HEK293 (cell line): Measurements from ENCODE around the gene MARF1.

ENCODE experiments used
- CTCF ChIA-PET: fragments of 350-600 bp; formaldehyde crosslinking; extraction: SDS; loops from one replicate; lab custom pipeline; 2021; ENCODE audit warnings: antibody characterized with exemption; lab: Yijun Ruan, JAX
- POLR2A ChIA-PET: fragments of 300-600 bp; formaldehyde crosslinking; extraction: SDS; loops from one replicate; lab custom pipeline; 2020; ENCODE audit warnings: antibody characterized with exemption, inconsistent platforms; lab: Yijun Ruan, JAX
- H3K27ac ChIP-seq: fragments of 200-500 bp; sonication (Bioruptor generic); 2 replicates; pipeline ENCODE4 v1.5.1; 2014; ENCODE audit warnings: low read depth, low read length, control low read depth, inconsistent platforms; ENCODE audit errors: extremely low read depth
- H3K36me3 ChIP-seq, 2 experiments: fragments of 200-500 bp in 1 of 2; sonication (Bioruptor generic) in 1 of 2; 1 replicate in 1 of 2; 2 replicates in 1 of 2; pipeline ENCODE4 v1.5.1; 2014 to 2017; ENCODE audit warnings: inconsistent platforms in 2 of 2, low read length in 2 of 2; ENCODE audit not compliant: control insufficient read depth in 2 of 2, insufficient read depth in 1 of 2
- H3K4me1 ChIP-seq: fragments of 200-500 bp; sonication (Bioruptor generic); 2 replicates; pipeline ENCODE4 v1.5.1; 2014; ENCODE audit warnings: mild to moderate bottlenecking, low read length, inconsistent platforms; ENCODE audit not compliant: control insufficient read depth, insufficient read depth
- H3K4me3 ChIP-seq: 2 replicates; pipeline ENCODE4 v1.5.1; 2011; ENCODE audit warnings: low read depth, mild to moderate bottlenecking, control low read depth, low read length, moderate library complexity
- H3K9me3 ChIP-seq: fragments of 200-500 bp; sonication (Bioruptor generic); 2 replicates; pipeline ENCODE4 v1.5.1; 2014; ENCODE audit warnings: low read depth, low read length, inconsistent platforms; ENCODE audit not compliant: control insufficient read depth, insufficient read depth
- EGR2 ChIP-seq: fragments of 450-650 bp; formaldehyde crosslinking; IDR thresholded peaks from 2 replicates; pipeline ENCODE4 v1.5.1; 2016; ENCODE audit warnings: low read depth, missing biosample characterization, missing genetic modification characterization
- FEZF1 ChIP-seq: fragments of 450-650 bp; formaldehyde crosslinking; IDR thresholded peaks from 2 replicates; pipeline ENCODE4 v1.5.1; 2016; ENCODE audit warnings: missing biosample characterization, missing genetic modification characterization
- GLIS1 ChIP-seq: fragments of 450-650 bp; formaldehyde crosslinking; IDR thresholded peaks from 2 replicates; pipeline ENCODE4 v1.5.1; 2016; ENCODE audit warnings: missing biosample characterization, missing genetic modification characterization
- KLF17 ChIP-seq: fragments of 450-650 bp; formaldehyde crosslinking; IDR thresholded peaks from 2 replicates; pipeline ENCODE4 v1.5.1; 2016; ENCODE audit warnings: missing biosample characterization, missing genetic modification characterization
- OSR2 ChIP-seq: fragments of 450-650 bp; formaldehyde crosslinking; IDR thresholded peaks from 2 replicates; pipeline ENCODE4 v1.5.1; 2016; ENCODE audit warnings: missing biosample characterization, missing genetic modification characterization
- PRDM10 ChIP-seq: fragments of 450-650 bp; formaldehyde crosslinking; IDR thresholded peaks from 2 replicates; pipeline ENCODE4 v1.5.1; 2016; ENCODE audit warnings: missing biosample characterization, missing genetic modification characterization
- SP7 ChIP-seq: fragments of 450-650 bp; formaldehyde crosslinking; IDR thresholded peaks from 2 replicates; pipeline ENCODE4 v1.5.1; 2016; ENCODE audit warnings: missing biosample characterization, missing genetic modification characterization
- WT1 ChIP-seq: fragments of 450-650 bp; formaldehyde crosslinking; IDR thresholded peaks from 2 replicates; pipeline ENCODE4 v1.5.1; 2016; ENCODE audit warnings: missing biosample characterization, missing genetic modification characterization
- YY1 ChIP-seq: fragments of 450-650 bp; formaldehyde crosslinking; IDR thresholded peaks from 2 replicates; pipeline ENCODE4 v1.5.1; 2018; ENCODE audit warnings: missing biosample characterization, missing genetic modification characterization
- ZBTB49 ChIP-seq: fragments of 450-650 bp; formaldehyde crosslinking; IDR thresholded peaks from 2 replicates; pipeline ENCODE4 v1.5.1; 2016; ENCODE audit warnings: missing biosample characterization, missing genetic modification characterization, low read depth
- ZBTB6 ChIP-seq: fragments of 450-650 bp; formaldehyde crosslinking; IDR thresholded peaks from 2 replicates; pipeline ENCODE4 v1.5.1; 2017; ENCODE audit warnings: missing biosample characterization, missing genetic modification characterization
- ZNF18 ChIP-seq: fragments of 450-650 bp; formaldehyde crosslinking; IDR thresholded peaks from 2 replicates; pipeline ENCODE4 v1.5.1; 2016; ENCODE audit warnings: missing biosample characterization, missing genetic modification characterization
- ZNF433 ChIP-seq: fragments of 450-650 bp; formaldehyde crosslinking; IDR thresholded peaks from 2 replicates; pipeline ENCODE4 v1.5.1; 2016; ENCODE audit warnings: missing biosample characterization, missing genetic modification characterization, low read depth
- ZNF843 ChIP-seq: fragments of 450-650 bp; formaldehyde crosslinking; IDR thresholded peaks from 2 replicates; pipeline ENCODE4 v1.5.1; 2016; ENCODE audit warnings: missing biosample characterization, missing genetic modification characterization

MARF1 gene

GRCh38 chr16:15671530-15672117 is 28.7 kb upstream of the MARF1 start:
- Histone ChIP-seq H3K36me3 (peaks cover 19 to 53% of the 10 kb centered on the region in 2 experiments; a peak in 2 of 3 replicates), H3K9me3 (no peaks in the 10 kb centered on the region), H3K4me3 (no peak overlapping the region), H3K4me1 (peaks cover 5% of the 10 kb centered on the region; the same call in 1 of the 2 replicates), H3K27ac (no peak overlapping the region)
- ChIA-PET CTCF (interaction anchor here (0.6 to 1.7 kb wide), 5 partner anchors 11 to 244 kb away, joined by 3 to 5 read pairs (median 4); no protein-coding TSS in a partner anchor), POLR2A (interaction anchor here (1.2 kb wide), 1 partner anchor 19 kb away, joined by 3 read pairs; no protein-coding TSS in a partner anchor)
- TF ChIP-seq FEZF1 (tag by site-specific recombination) (peak; percentile 59; the same call in 1 of the 2 replicates), PRDM10 (tag by site-specific recombination) (peak; percentile 67), EGR2 (tag by site-specific recombination) (no peak), GLIS1 (no peak), KLF17 (tag by site-specific recombination) (peak; percentile 74), WT1 (tag by site-specific recombination) (peak; percentile 54; the same call in 1 of the 2 replicates), ZNF433 (tag by site-specific recombination) (no peak), ZBTB6 (tag by site-specific recombination) (no peak), YY1 (no peak), SP7 (peak; percentile 74), ZBTB49 (tag by site-specific recombination) (no peak), ZNF843 (tag by site-specific recombination) (no peak), ZNF18 (tag by site-specific recombination) (peak; percentile 26; the same call in 1 of the 2 replicates), OSR2 (tag by site-specific recombination) (peak; percentile 41; the same call in 1 of the 2 replicates)
